HG03571 (cell line): ENCODE data around the gene AP5Z1.
"Not testable (repeated sequence)": the region's sequence is repeated elsewhere in the genome, so short reads cannot be mapped to it uniquely, and the experiment has no call there.

Experiments used
- ATAC-seq: cut with Tn5 transposase; IDR thresholded peaks from one replicate; pipeline ENCODE4 v1.9.1; 2021; ENCODE audit not compliant: unreplicated experiment

Gene AP5Z1

GRCh38 chr7:4800926-4801838 is 25.8 kb downstream of the AP5Z1 start:
- ATAC-seq = no peak

- no peak for ATAC-seq
These were observed 26.4 kb downstream of the AP5Z1 start for GRCh38 chr7:4801839-4802231.

GRCh38 chr7:4802577-4802976 is 27.2 kb downstream of the AP5Z1 start:
- ATAC-seq = not testable (repeated sequence)

- ATAC-seq = no peak
These were observed 28.2 kb downstream of the AP5Z1 start for GRCh38 chr7:4803397-4804241.

GRCh38 chr7:4805110-4805983 is 29.9 kb downstream of the AP5Z1 start:
- no peak for ATAC-seq

- ATAC-seq = no peak
These were observed 30.5 kb downstream of the AP5Z1 start for GRCh38 chr7:4805984-4806300.

- ATAC-seq = no peak
These were observed 31.7 kb downstream of the AP5Z1 start for GRCh38 chr7:4806983-4807597.

- ATAC-seq = no peak
These were observed 32.2 kb downstream of the AP5Z1 start for GRCh38 chr7:4807598-4808016.

GRCh38 chr7:4808026-4808425 is 32.6 kb downstream of the AP5Z1 start:
- no peak for ATAC-seq

GRCh38 chr7:4808565-4808964 is 33.1 kb downstream of the AP5Z1 start:
- no peak for ATAC-seq

- ATAC-seq = no peak
These were observed 33.7 kb downstream of the AP5Z1 start for GRCh38 chr7:4809091-4809591.

- no peak for ATAC-seq
These were observed 34.2 kb downstream of the AP5Z1 start for GRCh38 chr7:4809666-4810065.

- no peak for ATAC-seq
These were observed 39.0 kb downstream of the AP5Z1 start for GRCh38 chr7:4814433-4814832.

GRCh38 chr7:4815121-4815520 is 39.7 kb downstream of the AP5Z1 start:
- no peak for ATAC-seq

GRCh38 chr7:4815609-4816418 is 40.4 kb downstream of the AP5Z1 start:
- no peak for ATAC-seq

GRCh38 chr7:4816419-4817080 is 41.1 kb downstream of the AP5Z1 start:
- ATAC-seq = no peak

GRCh38 chr7:4817178-4817901 is 41.9 kb downstream of the AP5Z1 start:
- no peak for ATAC-seq

- no peak for ATAC-seq
These were observed 42.8 kb downstream of the AP5Z1 start for GRCh38 chr7:4818000-4818794.
